Measurements from ENCODE around the gene ZYG11A.
A peak's percentile ranks its signal among the peaks of the same experiment; 100 is the strongest.

The ZYG11A gene

DNA sequence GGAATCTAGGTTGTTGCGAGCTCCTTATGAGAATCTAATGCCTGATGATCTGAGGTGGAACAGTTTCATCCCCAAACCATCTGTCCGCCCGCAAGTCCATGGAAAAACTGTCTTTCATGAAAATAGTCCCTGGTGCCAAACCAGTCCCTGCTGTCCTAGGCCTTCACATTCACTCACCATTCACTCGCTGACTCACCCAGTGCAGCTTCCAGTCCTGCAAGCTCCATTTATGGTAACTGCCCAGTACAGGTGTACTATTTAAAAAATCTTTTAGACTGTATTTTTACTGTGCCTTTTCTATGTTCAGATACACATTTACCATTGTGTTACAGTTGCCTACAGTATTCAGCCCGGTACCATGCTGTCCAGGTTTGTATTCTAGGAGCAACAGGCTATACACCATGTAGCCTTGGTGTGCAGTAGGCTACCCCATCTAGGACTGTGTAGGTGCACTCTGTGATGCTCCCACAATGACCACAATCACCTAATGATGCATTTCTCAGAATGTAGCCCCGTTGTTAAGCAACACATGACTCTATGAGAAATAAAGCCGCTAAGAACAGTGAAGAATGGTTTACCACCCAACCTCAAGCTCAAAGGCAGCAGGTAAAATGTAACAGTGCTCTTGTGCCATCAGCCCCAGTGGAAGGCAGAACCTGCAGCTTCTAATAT lies 76.6 kb downstream of the ZYG11A start:
- no peak for DNase-seq

DNA sequence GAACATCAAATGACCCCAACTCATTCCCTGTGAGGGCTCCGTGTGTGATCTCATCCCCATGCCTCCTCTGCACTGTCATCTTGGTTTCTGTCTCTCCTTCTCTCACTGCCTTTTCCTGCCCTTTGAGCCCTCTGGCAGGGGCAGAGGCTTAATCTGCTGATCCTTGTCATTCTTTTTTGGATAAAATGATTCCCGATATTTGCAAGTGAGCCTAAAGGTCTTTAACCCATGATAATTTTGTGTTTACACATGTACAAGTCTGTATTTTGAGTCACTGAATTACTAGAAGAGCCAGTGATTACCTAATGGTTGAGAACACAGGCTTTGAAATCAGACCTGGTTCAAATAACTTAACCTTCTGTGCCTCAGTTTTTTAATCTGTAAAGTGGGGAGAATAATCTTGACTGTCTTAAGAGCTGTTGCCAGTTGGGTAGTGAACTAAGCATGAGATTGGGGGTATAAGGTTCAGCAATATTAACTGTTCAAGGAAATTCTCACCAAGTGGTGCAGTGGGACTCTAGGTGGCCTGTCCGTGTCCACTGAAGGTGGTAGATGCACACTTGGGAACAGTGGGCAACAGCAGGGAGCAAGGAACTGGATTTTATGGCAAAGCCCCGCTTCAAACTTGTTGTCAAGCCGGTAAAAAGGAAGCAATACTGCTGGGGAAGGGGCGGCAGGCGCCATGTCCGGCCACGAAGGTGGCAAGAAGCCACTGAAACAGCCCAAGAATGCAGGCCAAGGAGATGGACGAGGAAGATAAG lies 77.3 kb downstream of the ZYG11A start:
- no peak for DNase-seq

DNA sequence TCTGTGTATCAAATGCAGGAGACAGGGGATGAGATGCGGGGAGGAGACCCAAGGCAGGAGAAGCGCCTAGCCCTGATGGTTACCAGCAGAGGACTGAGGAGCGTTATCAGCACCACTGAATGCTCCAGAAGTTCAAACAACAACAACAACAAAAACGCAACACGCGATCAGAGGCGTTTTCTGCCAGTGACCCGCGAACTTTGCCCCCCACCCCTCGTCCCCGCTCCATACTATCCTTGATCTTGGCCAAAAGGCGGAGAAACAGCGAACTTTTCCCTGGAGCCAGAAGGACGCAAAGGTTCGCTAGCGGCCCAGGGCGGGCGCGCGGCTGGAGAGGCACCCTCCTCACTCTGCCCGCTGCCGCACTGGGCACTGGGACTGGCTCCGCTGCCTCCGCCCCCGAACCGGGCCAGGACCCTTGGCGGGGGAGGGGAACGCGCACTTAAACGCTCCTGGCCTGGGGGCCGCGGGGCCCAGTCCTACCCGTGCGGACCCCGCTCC lies 78.3 kb downstream of the ZYG11A start:
- no peak for DNase-seq

DNA sequence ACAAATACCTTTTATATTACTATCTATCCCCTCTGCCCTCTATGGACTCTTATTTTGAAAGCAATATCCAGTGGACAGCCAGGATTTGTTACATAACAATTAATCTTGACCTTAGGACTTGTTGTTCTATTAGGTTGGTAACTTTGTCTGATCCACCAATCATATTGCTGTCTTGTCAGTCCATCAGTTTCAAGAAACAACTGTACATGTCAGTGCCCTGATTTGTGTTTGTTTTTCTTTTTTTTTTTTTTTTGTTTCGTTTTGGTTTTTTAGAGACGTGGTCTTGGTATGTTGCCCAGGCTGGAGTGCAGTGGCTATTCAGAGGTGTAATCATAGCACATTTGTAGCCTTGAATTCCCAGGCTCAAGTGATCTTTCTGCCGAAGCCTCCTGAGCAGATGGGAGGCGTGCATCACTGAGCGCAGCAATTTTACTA lies 83.0 kb downstream of the ZYG11A start:
- no peak for DNase-seq

DNA sequence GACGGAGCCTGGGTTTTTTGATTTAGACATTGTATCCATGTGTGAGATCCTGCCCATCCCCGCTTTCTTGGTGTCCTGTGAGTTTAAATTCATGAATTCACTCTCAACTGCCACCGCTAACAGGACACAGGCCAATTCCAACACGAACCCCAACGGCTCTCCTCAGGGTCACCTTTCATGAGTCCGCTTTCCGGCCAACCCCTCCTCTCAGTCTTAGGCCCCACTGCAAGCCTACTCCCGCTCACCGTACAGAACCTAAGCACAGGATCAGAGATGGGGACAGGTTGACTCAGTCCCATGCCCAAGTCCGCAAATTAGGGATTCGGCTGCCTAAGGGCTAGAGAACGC lies 84.3 kb downstream of the ZYG11A start:
- DNase-seq: no peak

DNA sequence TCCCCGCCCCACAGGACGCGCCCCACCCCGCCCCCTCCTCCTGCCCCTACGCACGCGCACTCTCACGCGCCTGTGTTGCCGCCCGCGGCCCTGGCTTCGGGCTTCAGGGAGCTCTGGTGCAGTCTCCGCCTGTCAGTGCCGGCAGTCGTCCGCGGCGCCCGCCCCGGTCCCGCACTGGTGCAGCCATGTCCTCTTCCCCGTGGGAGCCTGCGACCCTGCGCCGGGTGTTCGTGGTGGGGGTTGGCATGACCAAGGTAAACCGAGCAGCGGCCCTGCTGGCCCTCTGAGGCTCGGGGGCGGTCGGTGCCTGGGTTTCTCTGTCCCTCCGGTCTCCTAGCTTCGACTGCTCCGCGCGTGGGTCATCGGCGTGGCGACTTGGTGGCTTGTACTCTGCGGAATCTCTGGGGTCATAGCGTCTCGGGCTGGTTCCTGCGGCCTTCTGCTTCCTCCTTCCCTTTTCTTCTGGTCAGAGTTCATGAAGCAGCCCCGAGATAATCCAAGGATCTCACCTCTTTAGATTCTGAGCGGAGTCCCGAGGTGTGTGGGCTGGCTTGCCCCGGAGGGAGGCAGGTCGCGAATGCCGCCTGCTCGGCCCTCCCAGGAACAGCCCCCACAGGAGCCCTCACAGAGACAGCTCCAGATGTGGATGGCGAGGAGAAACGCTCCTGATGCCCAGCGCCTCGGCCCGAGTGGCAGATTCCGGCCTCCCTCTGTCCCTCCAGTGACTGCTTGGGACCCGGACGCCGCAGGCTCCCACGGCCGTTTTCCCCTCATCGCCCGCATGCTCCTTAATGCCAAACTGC lies 84.9 kb downstream of the ZYG11A start, which contains the start of gene SCP2:
Gene SCP2, plus strand, starts transcription at position 65 of the 803 bp plus-strand sequence. Its CDS starts 121 bp downstream, at position 186.
- DNase-seq: peak; percentile 76

DNA sequence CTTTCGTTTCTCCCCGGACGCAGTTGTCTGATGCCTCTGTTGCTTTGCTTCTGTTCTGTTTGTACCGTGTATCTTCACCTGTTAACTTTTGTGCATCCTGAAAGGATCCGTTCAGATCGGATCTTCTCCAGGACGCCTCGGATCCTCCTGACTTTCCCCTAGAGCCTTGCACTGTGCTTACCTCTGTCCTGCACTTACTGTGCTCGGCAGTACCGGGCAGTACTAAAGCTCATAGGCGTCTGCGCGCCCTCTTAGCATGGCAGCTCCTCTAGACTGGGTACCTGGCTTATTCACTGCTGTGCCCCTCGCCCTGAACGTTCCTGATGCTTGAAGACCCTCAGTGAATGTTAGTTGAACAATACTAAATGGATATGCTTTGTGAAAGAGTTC lies 85.5 kb downstream of the ZYG11A start:
- DNase-seq: no peak

DNA sequence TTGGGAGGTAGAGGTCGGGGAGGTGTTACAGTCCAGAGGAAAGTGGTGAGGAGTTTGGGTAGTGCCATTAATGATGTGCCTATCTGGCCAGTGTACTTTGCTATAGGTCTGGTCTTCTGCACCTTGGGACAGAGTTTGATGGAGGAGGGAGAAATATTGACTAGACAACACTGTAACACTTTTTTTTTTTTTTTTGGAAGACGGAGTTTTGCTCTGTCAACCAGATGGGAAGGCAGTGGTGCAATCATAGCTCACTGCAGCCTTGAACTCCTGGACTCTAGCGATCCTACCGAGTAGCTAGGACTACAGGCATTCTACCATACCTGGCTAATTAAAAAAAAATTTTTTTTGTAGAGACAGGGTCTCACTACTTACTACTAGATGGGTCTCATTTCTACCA lies 86.5 kb downstream of the ZYG11A start:
- no peak for DNase-seq

DNA sequence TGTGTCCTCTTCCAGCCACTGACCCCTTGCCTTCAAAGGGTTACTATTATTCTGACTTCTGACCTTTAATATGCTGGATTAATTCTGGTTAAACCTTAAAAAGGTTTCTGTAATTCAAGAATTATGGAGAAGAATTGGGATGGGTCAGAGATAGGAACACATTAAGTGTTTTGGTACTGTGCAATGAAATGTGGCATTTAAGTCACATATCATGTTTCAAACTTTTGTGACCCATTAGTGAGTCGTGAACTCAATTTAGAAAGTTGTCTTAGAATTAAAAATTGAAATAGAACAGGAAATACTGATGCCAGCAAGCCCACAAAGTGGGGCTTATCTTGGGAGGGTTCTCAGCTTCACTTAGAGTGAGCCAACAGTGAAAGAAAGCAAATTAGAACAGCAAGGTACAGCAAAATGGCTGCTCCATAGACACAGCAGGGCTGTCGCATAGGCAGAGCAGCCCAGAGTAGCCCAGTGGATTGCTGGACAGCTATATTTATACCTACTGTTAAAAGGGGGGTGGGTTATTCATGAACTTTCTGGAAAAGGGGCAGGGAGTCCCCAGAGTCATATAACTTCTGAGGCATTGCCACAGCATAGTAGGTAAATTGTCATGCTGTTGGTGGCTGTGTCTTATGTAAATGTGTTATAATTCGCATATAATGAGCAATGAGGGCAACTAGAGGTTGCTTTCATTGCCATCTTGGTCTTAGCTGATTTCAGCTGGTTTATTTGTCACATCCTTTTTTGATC lies 95.0 kb downstream of the ZYG11A start:
- DNase-seq: no peak

DNA sequence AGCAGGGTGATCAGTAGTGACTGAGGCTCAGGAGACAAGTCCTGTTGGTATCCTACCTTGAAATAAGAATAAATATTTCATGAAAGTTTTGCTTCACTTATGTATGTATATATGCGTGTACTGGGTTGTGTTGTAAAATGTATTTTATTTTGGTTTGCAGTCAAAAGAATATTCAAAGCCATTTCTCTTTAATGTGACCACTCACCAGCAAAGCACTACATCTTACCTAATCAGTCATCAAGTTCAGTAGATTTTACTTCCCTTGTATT lies 95.6 kb downstream of the ZYG11A start:
- no peak for DNase-seq

DNA sequence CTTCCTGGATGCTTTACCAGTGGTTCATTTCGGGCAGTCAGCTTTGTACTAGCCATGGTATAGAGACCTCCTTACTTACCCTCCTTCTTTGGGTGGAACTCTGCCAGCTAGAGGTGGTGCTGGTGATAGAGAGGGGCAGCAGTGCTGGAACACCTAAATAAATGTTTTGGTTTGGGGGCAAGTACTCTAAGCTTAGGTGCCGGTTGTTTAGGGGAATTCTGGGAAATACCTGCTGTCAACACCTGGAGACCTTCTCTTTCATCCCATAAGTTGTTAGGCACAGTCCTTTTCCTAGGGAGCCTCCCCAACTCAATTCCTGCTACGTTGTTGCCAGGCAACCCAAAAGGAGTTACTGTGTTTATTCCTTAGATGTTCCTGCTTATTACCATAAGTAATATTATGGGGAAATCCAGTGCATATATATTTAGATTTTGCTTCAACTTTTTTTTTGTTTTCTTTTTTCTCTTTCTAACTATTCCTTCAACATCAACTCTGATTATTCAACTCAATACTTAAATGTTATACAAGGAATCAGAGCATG lies 101.4 kb downstream of the ZYG11A start:
- no peak for DNase-seq

DNA sequence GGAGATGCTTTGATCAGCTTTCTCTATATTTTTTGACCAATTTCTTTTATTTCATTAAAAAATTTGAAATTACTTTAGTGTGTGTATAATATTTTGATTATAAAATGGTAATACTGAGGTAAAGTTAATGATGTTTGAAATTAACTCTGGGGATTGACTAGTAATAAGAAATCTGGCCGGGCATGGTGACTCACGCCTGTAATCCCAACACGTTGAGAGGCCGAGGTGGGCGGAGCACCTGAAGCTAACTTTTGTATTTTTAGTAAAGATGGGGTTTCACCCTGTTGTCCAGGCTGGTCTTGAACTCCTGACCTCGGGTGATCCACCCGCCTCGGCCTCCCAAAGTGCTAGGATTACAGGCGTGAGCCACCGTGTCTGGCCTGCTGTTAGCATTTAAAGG lies 102.0 kb downstream of the ZYG11A start:
- no peak for DNase-seq
